ENCODE data around the gene MRPL24.

The MRPL24 gene

GRCh38 chr1:156750711-156751450 lies 10.0 kb upstream of the MRPL24 start:
- Mint-ChIP-seq H3K27me3 (no peaks in the 10 kb centered on the region), H3K27ac (peak overlapping the region; percentile 93), H3K4me3 (peak overlapping the region; percentile 85), H3K9me3 (no peaks in the 10 kb centered on the region), H3K36me3 (peaks cover 9% of the 10 kb centered on the region), H3K4me1 (peaks cover 71% of the 10 kb centered on the region)
- ATAC-seq, result peak; percentile 58

DNA sequence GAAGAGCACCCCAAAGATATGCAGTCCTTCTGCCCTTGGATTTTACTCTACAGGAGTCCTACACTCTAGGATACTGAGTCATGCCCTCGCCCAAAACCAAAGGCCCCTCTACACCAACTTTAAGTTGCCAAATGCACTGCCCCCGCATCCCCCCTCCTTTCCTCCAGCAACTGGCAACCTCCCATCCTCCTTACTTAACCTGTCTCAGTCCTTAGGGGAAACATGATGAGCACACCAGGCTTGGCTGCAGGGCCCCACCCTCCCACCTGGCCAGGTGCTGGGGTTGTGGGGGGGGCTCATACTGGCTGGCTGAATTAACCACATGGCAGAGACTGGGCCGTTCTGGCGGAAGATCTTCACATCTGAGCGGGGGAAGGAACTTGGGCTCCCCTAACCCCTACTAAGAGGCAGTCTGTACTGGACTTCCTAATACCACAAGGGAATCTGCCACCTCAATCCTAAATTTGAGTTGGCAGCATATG lies 9.3 kb upstream of the MRPL24 start:
- H3K9me3 Mint-ChIP-seq, result no peaks in the 10 kb centered on the region

GRCh38 chr1:156749419-156750118 lies 8.7 kb upstream of the MRPL24 start:
- Mint-ChIP-seq H3K4me1 (peaks cover 70% of the 10 kb centered on the region), H3K4me3 (peak overlapping the region; percentile 85), H3K27ac (peak overlapping the region; percentile 93), H3K36me3 (peaks cover 16% of the 10 kb centered on the region), H3K27me3 (no peaks in the 10 kb centered on the region), H3K9me3 (no peaks in the 10 kb centered on the region)
- ATAC-seq, result no peak

More for the DNA sequence above, 9.3 kb upstream of the MRPL24 start:
- H3K36me3 Mint-ChIP-seq, result peaks cover 15% of the 10 kb centered on the region
- peak overlapping the region; percentile 85 for H3K4me3 Mint-ChIP-seq
- H3K4me1 Mint-ChIP-seq, result peaks cover 72% of the 10 kb centered on the region
- H3K27ac Mint-ChIP-seq, result peak overlapping the region; percentile 93
- no peaks in the 10 kb centered on the region for H3K27me3 Mint-ChIP-seq
- ATAC-seq, result no peak

DNA sequence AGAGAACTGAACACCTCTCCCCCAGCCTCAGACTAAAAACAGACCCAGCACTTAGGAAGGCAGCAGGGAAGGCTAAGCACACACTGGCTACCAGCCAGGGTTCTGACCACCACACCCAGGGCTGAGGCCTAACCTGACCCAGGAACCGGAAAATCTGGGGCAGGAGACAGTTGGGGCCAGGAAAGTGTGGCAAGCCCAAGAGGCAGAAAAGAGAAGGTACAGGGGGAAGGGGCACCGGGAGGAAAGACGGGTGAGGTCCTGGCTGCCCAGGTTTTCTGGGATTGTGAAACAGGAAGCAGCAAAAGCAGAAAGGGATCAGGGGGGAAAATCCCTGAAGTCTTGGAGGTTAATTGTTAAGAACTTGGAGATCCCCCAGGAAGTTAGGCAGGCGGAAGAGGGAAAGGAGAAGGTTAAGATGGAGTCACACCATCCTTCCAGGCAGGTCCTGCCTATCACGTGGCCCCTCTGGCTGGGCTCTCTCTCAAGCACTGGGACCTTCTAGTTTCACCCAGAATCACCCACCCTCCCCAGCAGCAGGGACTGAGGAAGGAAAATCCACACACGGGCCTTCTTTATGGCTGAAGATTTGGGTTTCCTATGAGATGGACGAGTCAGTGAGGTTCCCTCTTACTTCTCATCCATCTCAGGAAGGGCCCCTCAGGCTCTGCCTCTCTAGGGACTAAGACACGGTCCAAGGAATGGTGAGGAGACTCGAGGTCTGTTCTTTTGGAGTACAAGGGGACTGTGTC lies 8.0 kb upstream of the MRPL24 start:
- H3K9me3 Mint-ChIP-seq, result no peaks in the 10 kb centered on the region
- peaks cover 23% of the 10 kb centered on the region for H3K36me3 Mint-ChIP-seq
- no peak for ATAC-seq
- no peaks in the 10 kb centered on the region for H3K27me3 Mint-ChIP-seq
- peak overlapping the region; percentile 85 for H3K4me3 Mint-ChIP-seq
- peaks cover 73% of the 10 kb centered on the region for H3K4me1 Mint-ChIP-seq
- H3K27ac Mint-ChIP-seq, result peak overlapping the region; percentile 93

- ATAC-seq, result no peak
- H3K36me3 Mint-ChIP-seq, result peaks cover 31% of the 10 kb centered on the region
- H3K27ac Mint-ChIP-seq, result peak overlapping the region; percentile 93
- H3K4me1 Mint-ChIP-seq, result peaks cover 73% of the 10 kb centered on the region
- H3K27me3 Mint-ChIP-seq, result no peaks in the 10 kb centered on the region
- H3K9me3 Mint-ChIP-seq, result no peaks in the 10 kb centered on the region
- peak overlapping the region; percentile 85 for H3K4me3 Mint-ChIP-seq
Measured at GRCh38 chr1:156747742-156748669, 7.1 kb upstream of the MRPL24 start.

GRCh38 chr1:156746728-156747631 lies 6.1 kb upstream of the MRPL24 start:
- H3K27me3 Mint-ChIP-seq, result no peaks in the 10 kb centered on the region
- H3K27ac Mint-ChIP-seq, result peak overlapping the region; percentile 93
- no peaks in the 10 kb centered on the region for H3K9me3 Mint-ChIP-seq
- peaks cover 42% of the 10 kb centered on the region for H3K36me3 Mint-ChIP-seq
- peaks cover 69% of the 10 kb centered on the region for H3K4me1 Mint-ChIP-seq
- peak overlapping the region; percentile 85 for H3K4me3 Mint-ChIP-seq
- peak; percentile 39 for ATAC-seq

DNA sequence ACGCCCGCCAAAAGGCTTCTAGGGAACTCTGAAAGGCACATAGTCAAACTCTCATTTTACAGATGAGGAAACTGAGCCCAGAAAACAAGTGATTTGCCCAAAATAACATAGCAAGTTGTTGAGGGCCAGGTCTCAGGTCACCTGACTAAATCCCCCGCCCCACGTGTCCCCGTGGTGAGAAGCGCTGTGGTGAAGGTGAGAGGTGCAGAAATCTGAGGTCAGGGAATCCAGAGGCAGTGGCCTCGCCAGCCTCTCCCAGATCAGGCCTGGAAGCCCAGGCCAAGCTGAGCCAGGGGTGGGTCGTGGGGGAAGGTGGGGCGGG lies 5.5 kb upstream of the MRPL24 start:
- H3K27me3 Mint-ChIP-seq, result no peaks in the 10 kb centered on the region
- no peak for ATAC-seq
- peak overlapping the region; percentile 93 for H3K27ac Mint-ChIP-seq
- peaks cover 75% of the 10 kb centered on the region for H3K4me1 Mint-ChIP-seq
- H3K9me3 Mint-ChIP-seq, result no peaks in the 10 kb centered on the region
- peak overlapping the region; percentile 83 for H3K4me3 Mint-ChIP-seq
- H3K36me3 Mint-ChIP-seq, result peaks cover 48% of the 10 kb centered on the region

DNA sequence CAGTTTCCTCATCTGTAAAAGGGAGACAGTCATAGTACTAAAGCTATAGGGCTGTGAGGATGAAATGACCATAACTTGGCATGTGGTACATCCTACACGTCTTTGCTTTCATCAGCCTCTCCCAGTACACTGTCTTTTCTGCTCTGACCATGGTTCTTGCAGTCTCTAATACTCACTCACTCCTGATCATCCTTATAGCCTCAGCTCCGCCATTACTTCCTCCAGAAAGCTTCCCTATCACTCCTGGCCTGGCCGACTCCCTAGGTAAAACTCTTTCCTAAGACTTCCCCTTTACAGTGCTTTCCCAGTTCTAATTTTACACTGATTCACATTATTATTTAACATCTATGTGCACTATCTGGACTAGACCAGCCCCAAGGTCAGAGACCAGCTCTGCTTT lies 5.0 kb upstream of the MRPL24 start:
- peaks cover 53% of the 10 kb centered on the region for H3K36me3 Mint-ChIP-seq
- H3K9me3 Mint-ChIP-seq, result no peaks in the 10 kb centered on the region
- H3K27ac Mint-ChIP-seq, result peak overlapping the region; percentile 93
- H3K4me1 Mint-ChIP-seq, result peaks cover 79% of the 10 kb centered on the region
- no peak overlapping the region for H3K4me3 Mint-ChIP-seq
- no peak for ATAC-seq
- no peaks in the 10 kb centered on the region for H3K27me3 Mint-ChIP-seq

GRCh38 chr1:156744786-156745419 lies 4.0 kb upstream of the MRPL24 start:
- Mint-ChIP-seq H3K4me3 (no peak overlapping the region), H3K27ac (no peak overlapping the region), H3K36me3 (peaks cover 56% of the 10 kb centered on the region), H3K4me1 (peaks cover 78% of the 10 kb centered on the region), H3K9me3 (no peaks in the 10 kb centered on the region), H3K27me3 (no peaks in the 10 kb centered on the region)
- ATAC-seq, result no peak

GRCh38 chr1:156744344-156744743 lies 3.5 kb upstream of the MRPL24 start:
- no peaks in the 10 kb centered on the region for H3K27me3 Mint-ChIP-seq
- ATAC-seq, result no peak
- H3K27ac Mint-ChIP-seq, result no peak overlapping the region
- no peak overlapping the region for H3K4me3 Mint-ChIP-seq
- peaks cover 56% of the 10 kb centered on the region for H3K36me3 Mint-ChIP-seq
- H3K9me3 Mint-ChIP-seq, result no peaks in the 10 kb centered on the region
- H3K4me1 Mint-ChIP-seq, result peaks cover 72% of the 10 kb centered on the region

- peaks cover 72% of the 10 kb centered on the region for H3K4me1 Mint-ChIP-seq
- H3K36me3 Mint-ChIP-seq, result peaks cover 60% of the 10 kb centered on the region
Measured at GRCh38 chr1:156743367-156744302, 2.7 kb upstream of the MRPL24 start.

DNA sequence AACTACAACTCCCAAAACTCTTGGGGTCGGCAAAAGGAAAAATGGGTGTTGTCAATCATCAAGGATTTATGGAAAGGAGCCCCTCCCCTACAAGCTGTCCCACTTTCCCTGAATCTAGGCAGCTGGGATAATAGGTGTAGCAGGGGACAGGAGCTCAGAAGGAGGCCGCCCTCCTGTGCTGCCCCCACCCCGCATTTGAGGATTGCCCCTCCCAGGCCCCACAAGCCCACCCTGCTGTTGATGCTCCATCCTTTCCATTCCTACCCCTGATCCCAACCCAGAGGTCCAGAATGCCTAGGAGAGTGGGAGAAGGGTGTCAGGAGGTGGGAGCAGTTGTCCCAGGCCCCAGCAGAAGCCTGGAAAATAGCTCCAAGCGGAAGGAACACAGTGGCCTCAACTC lies 1.9 kb upstream of the MRPL24 start:
- H3K27ac Mint-ChIP-seq, result peak overlapping the region; percentile 94
- no peak overlapping the region for H3K4me3 Mint-ChIP-seq
- no peak for ATAC-seq
- H3K27me3 Mint-ChIP-seq, result no peaks in the 10 kb centered on the region
- peaks cover 68% of the 10 kb centered on the region for H3K36me3 Mint-ChIP-seq
- no peaks in the 10 kb centered on the region for H3K9me3 Mint-ChIP-seq
- peaks cover 68% of the 10 kb centered on the region for H3K4me1 Mint-ChIP-seq

More at GRCh38 chr1:156743367-156744302, 2.7 kb upstream of the MRPL24 start:
- Mint-ChIP-seq H3K4me3 (no peak overlapping the region), H3K27me3 (no peaks in the 10 kb centered on the region), H3K27ac (peak overlapping the region; percentile 11), H3K9me3 (no peaks in the 10 kb centered on the region)
- ATAC-seq, result no peak
